Heart left ventricle (tissue), 13 donors: Measurements from ENCODE around the gene TGFBR2.

ENCODE experiments used
- POLR2A ChIP-seq, 2 donors: fragments of 450-650 bp; IDR thresholded peaks; one replicate each; pipeline ENCODE4 v1.6.1; 2017; ENCODE audit warnings: antibody characterized with exemption in 2 of 2, mild to moderate bottlenecking in 2 of 2, moderate library complexity in 2 of 2
- TF ChIP-seq, protein P1 (sequence below), 12 donors: fragments of 200-600 bp; sonication (generic) in 4 of 12; IDR thresholded peaks; one replicate each; pipeline versions ENCODE4 v1.5.0 to v1.8.0; 2018 to 2022; ENCODE audit warnings: antibody characterized with exemption in 12 of 12, mild to moderate bottlenecking in 5 of 12
- donor health status: ischemic (EF 13 %, LVEDD 7.1; RV severe dilation, severe dysfunction).
- donor health status: DM: no; HTN: yes; CAD: no.
- donor health status: DM: no; HTN: no; CAD: no.
- donor health status: ischemic (EF 25% LVEDD 6.9; RV normal size, moderate dysfunction).
- donor health status: ischemic (EF 25% LVEDD 5.7; RV mildly dilated, moderate dysfunction).
- donor health status: ischemic (EF 35%, LVEDD 5.7; RV mildly dilated, moderate dysfunction).
- donor health status: nonischemic (EF 11% LVEDD 7.7; RV severe dilation, severe dysfunction).
- donor health status: DM: yes; HTN: yes; CAD: no.
- donor health status: PGD.
- donor health status: ischemic (EF 29% LVEDD 5.4; RV normal size, mild dysfunction).
- donor health status: nonischemic (EF 23%, LVEDD 6.1; RV moderate dilation, normal function).

DNA sequence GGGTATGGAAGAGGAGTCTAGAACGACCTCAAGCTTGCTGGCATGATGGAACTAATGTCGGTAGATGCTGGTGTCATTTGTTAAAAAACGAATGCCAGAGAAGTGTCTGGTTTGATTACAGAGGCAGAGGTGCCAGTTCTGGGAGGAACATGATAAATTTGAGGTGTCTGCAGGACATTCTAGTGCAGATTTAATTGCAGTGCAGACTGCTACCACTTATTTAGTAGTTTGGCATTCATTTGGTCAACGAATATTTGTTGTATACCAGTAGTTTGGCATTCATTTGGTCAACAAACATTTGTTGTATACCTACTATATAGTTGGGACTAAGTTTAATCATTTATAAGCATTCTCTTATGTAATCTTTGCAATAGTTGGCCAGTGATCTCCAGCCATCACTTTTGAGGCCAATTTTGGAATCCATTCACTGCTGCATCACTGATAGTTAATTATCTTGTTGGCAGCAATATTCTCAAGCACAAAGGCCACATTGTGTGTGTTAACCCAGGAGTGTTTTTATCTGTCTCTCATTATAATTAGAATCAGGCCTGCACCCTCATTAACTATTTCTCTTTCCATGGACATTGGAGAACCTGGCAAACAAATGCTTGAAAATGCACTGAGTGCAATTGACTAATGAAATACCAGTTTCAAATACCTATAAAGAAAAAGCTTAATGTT is 19.5 kb upstream of the TGFBR2 start:
- TF ChIP-seq, protein P1, sequence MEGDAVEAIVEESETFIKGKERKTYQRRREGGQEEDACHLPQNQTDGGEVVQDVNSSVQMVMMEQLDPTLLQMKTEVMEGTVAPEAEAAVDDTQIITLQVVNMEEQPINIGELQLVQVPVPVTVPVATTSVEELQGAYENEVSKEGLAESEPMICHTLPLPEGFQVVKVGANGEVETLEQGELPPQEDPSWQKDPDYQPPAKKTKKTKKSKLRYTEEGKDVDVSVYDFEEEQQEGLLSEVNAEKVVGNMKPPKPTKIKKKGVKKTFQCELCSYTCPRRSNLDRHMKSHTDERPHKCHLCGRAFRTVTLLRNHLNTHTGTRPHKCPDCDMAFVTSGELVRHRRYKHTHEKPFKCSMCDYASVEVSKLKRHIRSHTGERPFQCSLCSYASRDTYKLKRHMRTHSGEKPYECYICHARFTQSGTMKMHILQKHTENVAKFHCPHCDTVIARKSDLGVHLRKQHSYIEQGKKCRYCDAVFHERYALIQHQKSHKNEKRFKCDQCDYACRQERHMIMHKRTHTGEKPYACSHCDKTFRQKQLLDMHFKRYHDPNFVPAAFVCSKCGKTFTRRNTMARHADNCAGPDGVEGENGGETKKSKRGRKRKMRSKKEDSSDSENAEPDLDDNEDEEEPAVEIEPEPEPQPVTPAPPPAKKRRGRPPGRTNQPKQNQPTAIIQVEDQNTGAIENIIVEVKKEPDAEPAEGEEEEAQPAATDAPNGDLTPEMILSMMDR (IDR thresholded peaks at IDR 0.05): no peak
- no peak for TF ChIP-seq POLR2A (IDR thresholded peaks at IDR 0.05)
